Left lung (tissue), 10 donors: Measurements from ENCODE around the gene GINS2. TPM values are rescaled to one million over a fixed set of nuclear protein-coding genes. Genes with fewer than 3 reads are reported as not detected.

Source experiments
- ATAC-seq: fragments of 200-7000 bp; cut with Tn5 transposase; one replicate; pipeline ENCODE4 v1.9.1; 2020; ENCODE audit warnings: moderate library complexity
- DNase-seq, 4 donors: peaks; one replicate each; pipeline ENCODE4 v3.0.0-alpha.2; 2013 to 2020
- H3K27ac ChIP-seq, 2 donors: fragments of 200-600 bp; sonication (generic) in 1 of 2; one replicate each; pipeline versions ENCODE4 v1.5.0 to v1.8.0; 2020 to 2021
- H3K27me3 ChIP-seq, 2 donors: fragments of 200-600 bp; sonication (generic) in 1 of 2; one replicate each; pipeline versions ENCODE4 v1.5.0 to v1.8.0; 2020 to 2021
- H3K36me3 ChIP-seq, 2 donors: fragments of 200-600 bp; sonication (generic) in 1 of 2; one replicate each; pipeline versions ENCODE4 v1.5.0 to v1.8.0; 2020 to 2021
- H3K4me1 ChIP-seq, 2 donors: fragments of 200-600 bp; one replicate each; pipeline ENCODE4 v1.8.0; 2021
- H3K4me3 ChIP-seq, 2 donors: fragments of 200-600 bp; sonication (generic) in 1 of 2; one replicate each; pipeline versions ENCODE4 v1.5.0 to v1.8.0; 2020 to 2021; ENCODE audit warnings: mild to moderate bottlenecking in 1 of 2
- H3K9me3 ChIP-seq, 2 donors: fragments of 200-600 bp; sonication (generic) in 1 of 2; one replicate each; pipeline versions ENCODE4 v1.5.0 to v1.8.0; 2020 to 2021
- CTCF ChIP-seq, 2 donors: fragments of 200-600 bp; sonication (generic) in 1 of 2; IDR thresholded peaks; one replicate each; pipeline versions ENCODE4 v1.5.0 to v1.8.0; 2021; ENCODE audit warnings: antibody characterized with exemption in 2 of 2
- intact Hi-C, 2 donors: fragments of 100-400 bp; cut with DNase I; formaldehyde crosslinking; loops; one replicate each; pipeline versions ENCODE4 v1.11.2 to v1.14.2; 2022
- polyA plus RNA-seq, 6 donors: library from polyadenylated mRNA; unstranded; fragments of 120-200 nt; gene quantifications; one replicate each; pipeline ENCODE4 v1.2.1, GENCODE V29; 2013; ENCODE audit not compliant: insufficient read length in 6 of 6
- total RNA-seq, 2 donors: library from RNA; stranded (reverse); fragmentation: NEBNext Ultra II Directional; extraction: Animal tissue kit (Norgen Biotek cat#: 25700); gene quantifications; one replicate each; pipeline ENCODE4 v1.2.1, GENCODE V29; 2021
- donor health status: DM: no; HTN: yes; CAD: no.
- donor health status: DM: no; HTN: no; CAD: no.

Gene GINS2
- total and polyA plus RNA-seq, 8 donors: 4.2 to 17.4 (median 13.8) TPM

GRCh38 chr16:85729452-85730185, 40.9 kb upstream of the GINS2 start:
- Histone ChIP-seq H3K27me3 (no peaks in the 10 kb centered on the region), H3K27ac (peak overlapping the region in 1 of 2 donors; percentile 63), H3K4me1 (peaks cover 0 to 4% of the 10 kb centered on the region in 2 donors), H3K36me3 (no peaks in the 10 kb centered on the region), H3K4me3 (no peak overlapping the region), H3K9me3 (no peaks in the 10 kb centered on the region)
- intact Hi-C loops: no loop called here
- no peak for ATAC-seq
- TF ChIP-seq CTCF (IDR thresholded peaks at IDR 0.05): no peak
- peak in 1 of 4 donors; percentile 55 for DNase-seq

- intact Hi-C loops: no loop called here
- no peak overlapping the region for H3K4me3 ChIP-seq
Measured at GRCh38 chr16:85728879-85729278, 40.1 kb upstream of the GINS2 start.

GRCh38 chr16:85724936-85725335, 36.2 kb upstream of the GINS2 start:
- intact Hi-C loops: no loop called here
- no peak overlapping the region for H3K27ac ChIP-seq
- TF ChIP-seq CTCF (IDR thresholded peaks at IDR 0.05): no peak
- H3K9me3 ChIP-seq: no peaks in the 10 kb centered on the region
- no peak overlapping the region for H3K4me3 ChIP-seq
- DNase-seq (no peak), ATAC-seq (no peak)
- no peaks in the 10 kb centered on the region for H3K36me3 ChIP-seq
- H3K27me3 ChIP-seq: no peaks in the 10 kb centered on the region
- no peaks in the 10 kb centered on the region for H3K4me1 ChIP-seq

More at GRCh38 chr16:85728879-85729278, 40.1 kb upstream of the GINS2 start:
- Histone ChIP-seq H3K27ac (no peak overlapping the region), H3K4me1 (peaks cover 0 to 4% of the 10 kb centered on the region in 2 donors), H3K27me3 (no peaks in the 10 kb centered on the region), H3K9me3 (no peaks in the 10 kb centered on the region), H3K36me3 (no peaks in the 10 kb centered on the region)
- TF ChIP-seq CTCF (IDR thresholded peaks at IDR 0.05): no peak
- ATAC-seq (no peak), DNase-seq (no peak)

- TF ChIP-seq CTCF (IDR thresholded peaks at IDR 0.05): no peak
- ATAC-seq (no peak), DNase-seq (no peak)
- H3K27ac ChIP-seq: no peak overlapping the region
- intact Hi-C loops: no loop called here
- H3K9me3 ChIP-seq: no peaks in the 10 kb centered on the region
- no peak overlapping the region for H3K4me3 ChIP-seq
- no peaks in the 10 kb centered on the region for H3K36me3 ChIP-seq
- no peaks in the 10 kb centered on the region for H3K4me1 ChIP-seq
- no peaks in the 10 kb centered on the region for H3K27me3 ChIP-seq
Measured at GRCh38 chr16:85724126-85724879, 35.5 kb upstream of the GINS2 start.

GRCh38 chr16:85722128-85722893, 33.6 kb upstream of the GINS2 start:
- H3K4me3 ChIP-seq: no peak overlapping the region
- no peak for TF ChIP-seq CTCF (IDR thresholded peaks at IDR 0.05)
- no peaks in the 10 kb centered on the region for H3K4me1 ChIP-seq
- no peak overlapping the region for H3K27ac ChIP-seq
- no peaks in the 10 kb centered on the region for H3K27me3 ChIP-seq
- no peaks in the 10 kb centered on the region for H3K36me3 ChIP-seq
- no peaks in the 10 kb centered on the region for H3K9me3 ChIP-seq
- DNase-seq: no peak
- ATAC-seq: no peak
- intact Hi-C loops: no loop called here
